GM12891 (cell line): ENCODE measurements around the gene PARVB.

ENCODE experiments used
- DNase-seq: peaks from one replicate; pipeline ENCODE4 v3.0.0; 2011; ENCODE audit warnings: low spot score; ENCODE audit not compliant: insufficient read length
- FAIRE-seq: peaks from 2 replicates; lab custom pipeline; 2011; peaks lifted over from hg19 to GRCh38; lab: Jason Lieb, UNC
- PAX5 ChIP-seq: IDR thresholded peaks from 2 replicates; pipeline ENCODE4 v1.6.1; 2011; ENCODE audit warnings: low read length, moderate library complexity, mild to moderate bottlenecking; ENCODE audit not compliant: insufficient read depth, severe bottlenecking
- POLR2A ChIP-seq: IDR thresholded peaks from 2 replicates; pipeline ENCODE4 v1.6.1; 2011; ENCODE audit warnings: low read depth, low read length, control low read depth
- POLR2AphosphoS5 ChIP-seq: IDR thresholded peaks from 2 replicates; pipeline ENCODE4 v1.6.1; 2011; ENCODE audit warnings: low read depth, low read length, control low read depth
- POU2F2 ChIP-seq: IDR thresholded peaks from 2 replicates; pipeline ENCODE4 v1.6.1; 2011; ENCODE audit warnings: low read depth, mild to moderate bottlenecking, control low read depth, low read length, moderate library complexity
- SPI1 ChIP-seq: IDR thresholded peaks from 2 replicates; pipeline ENCODE4 v1.6.1; 2011; ENCODE audit warnings: low read depth, low read length, control low read depth
- TAF1 ChIP-seq: IDR thresholded peaks from 2 replicates; pipeline ENCODE4 v1.6.1; 2011; ENCODE audit warnings: low read depth, low read length, control low read depth

Gene PARVB

GRCh38 chr22:44037519-44038375, 13.6 kb downstream of the PARVB start:
- TF ChIP-seq PAX5 (no peak), SPI1 (no peak), POLR2A (no peak), POU2F2 (no peak), POLR2AphosphoS5 (no peak), TAF1 (no peak)
- DNase-seq (no peak), FAIRE-seq (peak; percentile 55)

DNA sequence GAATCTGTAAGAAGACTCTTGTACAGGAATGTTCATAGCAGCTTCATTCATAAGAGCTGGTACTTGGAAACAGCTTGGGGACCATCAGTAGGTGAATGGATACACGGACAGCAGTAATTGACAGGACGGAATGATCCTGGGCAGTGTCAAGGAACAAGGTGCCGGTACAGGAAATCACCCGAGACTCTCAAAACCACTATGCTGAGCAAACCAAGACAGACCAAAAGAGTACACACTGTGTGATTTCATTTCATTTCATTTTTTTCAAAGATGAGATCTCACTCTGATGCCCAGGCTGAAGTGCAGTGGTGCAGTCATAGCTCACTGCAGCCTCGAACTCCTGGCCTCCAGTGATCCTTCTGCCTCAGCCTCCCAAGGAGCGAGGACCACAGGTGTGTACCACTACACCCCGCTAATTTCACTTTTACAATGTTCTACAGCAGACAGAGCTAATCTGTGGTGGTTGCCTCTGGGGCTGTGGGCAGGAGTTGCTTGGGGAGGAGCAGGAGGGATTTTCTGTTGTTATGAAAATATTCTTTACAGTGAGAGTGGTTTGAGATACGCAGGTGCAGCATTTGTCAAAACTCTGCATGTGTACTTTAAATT, 15.6 kb downstream of the PARVB start:
- TF ChIP-seq SPI1 = no peak
- no peak for TF ChIP-seq PAX5
- TF ChIP-seq TAF1 = no peak
- TF ChIP-seq POLR2A = no peak
- TF ChIP-seq POU2F2 = no peak
- no peak for TF ChIP-seq POLR2AphosphoS5
- DNase-seq = no peak
- no peak for FAIRE-seq

DNA sequence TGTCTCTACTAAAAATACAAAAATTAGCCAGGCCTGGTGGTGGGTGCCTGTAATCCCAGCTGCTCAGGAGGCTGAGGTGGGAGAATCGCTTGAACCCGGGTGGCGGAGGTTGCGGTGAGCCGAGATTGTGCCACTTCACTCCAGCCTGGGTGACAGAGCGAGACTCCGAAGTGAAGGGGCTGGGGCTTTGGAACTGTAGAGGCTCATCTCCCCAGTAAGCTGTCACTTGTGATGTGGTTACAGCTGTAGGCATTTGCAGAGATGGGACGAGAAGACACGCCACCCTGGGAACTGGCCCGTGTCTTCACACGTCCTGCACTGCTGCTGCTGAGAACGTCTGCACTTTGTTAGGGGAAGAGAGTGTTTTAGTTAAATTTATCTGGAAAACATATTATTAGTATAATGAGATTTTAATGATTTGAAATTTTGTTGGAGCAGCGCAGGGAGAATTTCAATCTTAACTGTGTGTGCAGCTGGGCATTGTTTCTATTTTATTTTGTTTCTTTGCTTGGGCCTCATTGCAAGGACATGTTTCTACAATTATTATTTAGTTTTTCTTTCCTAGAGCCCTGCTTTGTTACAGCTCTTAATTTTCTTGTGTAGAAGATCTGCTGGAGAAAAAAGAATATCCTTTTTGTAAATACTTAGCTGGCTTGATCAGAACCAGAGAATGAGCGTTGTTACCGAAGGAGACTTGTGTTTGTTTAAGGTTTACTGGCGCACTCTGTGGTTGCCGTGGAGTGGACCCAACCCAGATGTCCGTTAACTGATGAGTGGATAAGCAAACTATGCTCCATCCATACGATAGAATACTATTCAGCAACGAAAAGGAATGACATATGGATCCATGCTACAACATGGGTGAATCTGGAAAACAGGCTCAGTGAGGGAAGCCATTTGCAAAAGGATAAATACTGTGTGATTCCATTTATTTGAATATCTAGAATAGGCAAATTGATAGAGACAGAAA, 18.4 kb downstream of the PARVB start:
- DNase-seq (no peak), FAIRE-seq (peak; percentile 98)
- TF ChIP-seq PAX5 = peak; percentile 65
- TF ChIP-seq POLR2A = 0 out of 2 replicates have a peak, but pooled peaks have one; percentile 41
- no peak for TF ChIP-seq TAF1
- no peak for TF ChIP-seq SPI1
- TF ChIP-seq POU2F2 = peak; percentile 52; the same call in 1 of the 2 replicates
- 0 out of 2 replicates have a peak, but pooled peaks have one; percentile 43 for TF ChIP-seq POLR2AphosphoS5

GRCh38 chr22:44045145-44045544, 21.0 kb downstream of the PARVB start:
- DNase-seq (no peak), FAIRE-seq (peak; percentile 13)
- no peak for TF ChIP-seq PAX5

- TF ChIP-seq POU2F2 = no peak
- no peak for TF ChIP-seq SPI1
- no peak for TF ChIP-seq TAF1
- DNase-seq (no peak), FAIRE-seq (no peak)
These were observed 22.5 kb downstream of the PARVB start for GRCh38 chr22:44046485-44047141.

GRCh38 chr22:44047891-44048301, 23.8 kb downstream of the PARVB start:
- peak; percentile 85 for FAIRE-seq
- TF ChIP-seq POLR2AphosphoS5 (no peak), POU2F2 (no peak)

GRCh38 chr22:44049486-44050231, 25.6 kb downstream of the PARVB start:
- FAIRE-seq (no peak), DNase-seq (no peak)
- TF ChIP-seq POLR2A (no peak), POU2F2 (no peak), TAF1 (no peak), PAX5 (no peak), POLR2AphosphoS5 (no peak), SPI1 (no peak)

More at GRCh38 chr22:44047891-44048301, 23.8 kb downstream of the PARVB start:
- no peak for DNase-seq

DNA sequence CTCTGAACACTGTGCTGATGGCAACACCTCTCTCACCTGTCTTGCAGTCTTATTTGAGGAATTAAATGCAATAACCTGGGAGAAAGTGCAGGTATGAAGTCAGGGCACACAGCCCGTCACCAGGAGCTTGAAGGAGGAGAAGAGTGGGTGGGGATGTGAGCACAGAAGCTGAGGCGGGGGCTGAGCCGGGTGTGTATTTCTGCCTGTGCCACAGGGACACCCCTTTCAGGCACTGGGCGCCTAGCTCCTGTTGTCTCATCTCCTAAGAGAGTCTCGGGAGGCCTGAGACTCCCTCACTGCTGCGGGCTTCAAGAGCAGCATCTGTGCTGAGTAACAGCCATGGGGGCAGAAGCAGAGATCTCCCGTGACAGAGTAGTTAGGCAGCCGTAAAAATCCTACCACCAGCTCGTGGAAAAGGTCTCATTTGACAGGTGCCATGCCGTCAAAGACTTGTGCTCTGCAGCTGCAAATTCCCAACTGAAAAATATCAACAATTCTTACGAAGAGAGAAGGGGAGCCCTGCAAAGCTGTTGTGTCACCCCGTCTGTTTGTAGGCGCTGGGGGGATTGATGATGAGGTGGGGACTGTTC, 26.8 kb downstream of the PARVB start:
- FAIRE-seq (no peak), DNase-seq (no peak)
- TF ChIP-seq POLR2AphosphoS5 (no peak), SPI1 (no peak), POU2F2 (no peak), POLR2A (no peak)

GRCh38 chr22:44051358-44051757, 27.3 kb downstream of the PARVB start:
- DNase-seq (no peak), FAIRE-seq (no peak)
- TF ChIP-seq SPI1 (no peak), TAF1 (no peak), PAX5 (no peak), POU2F2 (no peak), POLR2AphosphoS5 (no peak), POLR2A (no peak)
